ENCODE measurements around the gene CPE. TPM values are rescaled to one million over a fixed set of nuclear protein-coding genes. Genes with fewer than 3 reads are reported as not detected.

The CPE gene
- total RNA-seq, 1 experiment from 2014 or later: 0.92 TPM

- DNase-seq (ENCODE audit: low read depth, low spot score) (no peak), ATAC-seq (no peak)
- ChIA-PET CTCF (no interaction called here), POLR2A (no interaction called here)
- no peaks in the 10 kb centered on the region for H3K4me1 ChIP-seq (ENCODE audit: control insufficient read depth, insufficient read depth, low read length)
- no peaks in the 10 kb centered on the region for H3K36me3 ChIP-seq (ENCODE audit: control insufficient read depth, insufficient read depth, low read length)
- no peak for TF ChIP-seq POLR2AphosphoS5 (IDR thresholded peaks at IDR 0.05; ENCODE audit: low read depth, low read length)
- H3K27ac ChIP-seq (ENCODE audit: low read length): no peak overlapping the region
- intact Hi-C loops (cut with micrococcal nuclease; ENCODE audit: unreplicated experiment) (no loop called here), in situ Hi-C loops (cut with HindIII; ENCODE audit: low pct_unique_long_range_greater_than_20kb, low sequenced_read_pairs) (no loop called here)
- BruUV-seq (replicated peaks): no TSS peak
- H3K9me3 ChIP-seq (ENCODE audit: control insufficient read depth, insufficient read depth, low read depth, low read length): no peaks in the 10 kb centered on the region
- no peak overlapping the region for H3K4me3 ChIP-seq (ENCODE audit: low read depth in 2 of 2, low read length in 2 of 2)
- H3K27me3 ChIP-seq (ENCODE audit: control insufficient read depth, insufficient read depth, low read length): no peaks in the 10 kb centered on the region
Measured at GRCh38 chr4:165519591-165519990, 140.8 kb downstream of the CPE start.

DNA sequence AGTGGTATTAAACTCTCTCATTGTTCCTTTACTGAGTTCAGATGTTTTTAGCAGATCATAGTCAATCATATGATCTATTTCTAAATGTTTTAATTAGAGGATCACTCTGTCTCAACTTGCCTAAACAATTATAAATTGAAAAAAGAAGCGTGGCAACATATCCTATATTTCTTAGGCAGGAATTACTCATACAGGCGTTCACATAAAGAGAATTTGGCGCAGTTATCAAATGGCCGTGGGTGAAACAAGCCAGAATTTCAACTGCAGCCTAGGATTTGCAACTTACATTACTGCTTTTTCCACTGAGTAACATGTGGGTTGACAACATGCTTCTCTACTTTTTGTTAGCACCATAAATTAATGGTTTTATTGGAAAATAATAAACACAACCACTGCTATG lies 141.3 kb downstream of the CPE start:
- intact Hi-C loops (cut with micrococcal nuclease; ENCODE audit: unreplicated experiment): no loop called here
- no TSS peak for BruUV-seq (replicated peaks)
- H3K4me3 ChIP-seq (ENCODE audit: low read depth in 2 of 2, low read length in 2 of 2): no peak overlapping the region
- TF ChIP-seq POLR2AphosphoS5 (IDR thresholded peaks at IDR 0.05; ENCODE audit: low read depth, low read length): no peak
- TF ChIP-seq SIN3A (IDR thresholded peaks at IDR 0.05; ENCODE audit: borderline replicate concordance, insufficient read depth, low read depth, low read length): no peak
- no peak for TF ChIP-seq TCF7L2 (IDR thresholded peaks at IDR 0.05; ENCODE audit: low read depth, low read length)
- no peak for TF ChIP-seq CTCF (IDR thresholded peaks at IDR 0.05)
- TF ChIP-seq, protein P1, sequence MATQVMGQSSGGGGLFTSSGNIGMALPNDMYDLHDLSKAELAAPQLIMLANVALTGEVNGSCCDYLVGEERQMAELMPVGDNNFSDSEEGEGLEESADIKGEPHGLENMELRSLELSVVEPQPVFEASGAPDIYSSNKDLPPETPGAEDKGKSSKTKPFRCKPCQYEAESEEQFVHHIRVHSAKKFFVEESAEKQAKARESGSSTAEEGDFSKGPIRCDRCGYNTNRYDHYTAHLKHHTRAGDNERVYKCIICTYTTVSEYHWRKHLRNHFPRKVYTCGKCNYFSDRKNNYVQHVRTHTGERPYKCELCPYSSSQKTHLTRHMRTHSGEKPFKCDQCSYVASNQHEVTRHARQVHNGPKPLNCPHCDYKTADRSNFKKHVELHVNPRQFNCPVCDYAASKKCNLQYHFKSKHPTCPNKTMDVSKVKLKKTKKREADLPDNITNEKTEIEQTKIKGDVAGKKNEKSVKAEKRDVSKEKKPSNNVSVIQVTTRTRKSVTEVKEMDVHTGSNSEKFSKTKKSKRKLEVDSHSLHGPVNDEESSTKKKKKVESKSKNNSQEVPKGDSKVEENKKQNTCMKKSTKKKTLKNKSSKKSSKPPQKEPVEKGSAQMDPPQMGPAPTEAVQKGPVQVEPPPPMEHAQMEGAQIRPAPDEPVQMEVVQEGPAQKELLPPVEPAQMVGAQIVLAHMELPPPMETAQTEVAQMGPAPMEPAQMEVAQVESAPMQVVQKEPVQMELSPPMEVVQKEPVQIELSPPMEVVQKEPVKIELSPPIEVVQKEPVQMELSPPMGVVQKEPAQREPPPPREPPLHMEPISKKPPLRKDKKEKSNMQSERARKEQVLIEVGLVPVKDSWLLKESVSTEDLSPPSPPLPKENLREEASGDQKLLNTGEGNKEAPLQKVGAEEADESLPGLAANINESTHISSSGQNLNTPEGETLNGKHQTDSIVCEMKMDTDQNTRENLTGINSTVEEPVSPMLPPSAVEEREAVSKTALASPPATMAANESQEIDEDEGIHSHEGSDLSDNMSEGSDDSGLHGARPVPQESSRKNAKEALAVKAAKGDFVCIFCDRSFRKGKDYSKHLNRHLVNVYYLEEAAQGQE (IDR thresholded peaks at IDR 0.05; ENCODE audit: insufficient read depth in 1 of 2, low read depth in 2 of 2, low read length in 1 of 2): no peak
- DNase-seq (ENCODE audit: low read depth, low spot score) (no peak), ATAC-seq (no peak)
- H3K4me1 ChIP-seq (ENCODE audit: control insufficient read depth, insufficient read depth, low read length): no peaks in the 10 kb centered on the region
- H3K9me3 ChIP-seq (ENCODE audit: control insufficient read depth, insufficient read depth, low read depth, low read length): no peaks in the 10 kb centered on the region
- no peaks in the 10 kb centered on the region for H3K27me3 ChIP-seq (ENCODE audit: control insufficient read depth, insufficient read depth, low read length)
- CTCF ChIA-PET: no interaction called here
- no peak overlapping the region for H3K27ac ChIP-seq (ENCODE audit: low read length)
- no peaks in the 10 kb centered on the region for H3K36me3 ChIP-seq (ENCODE audit: control insufficient read depth, insufficient read depth, low read length)
- in situ Hi-C loops (cut with HindIII; ENCODE audit: low pct_unique_long_range_greater_than_20kb, low sequenced_read_pairs): no loop called here
- POLR2A ChIA-PET: no interaction called here

- POLR2A ChIA-PET: no interaction called here
- CTCF ChIA-PET: no interaction called here
- no peak overlapping the region for H3K4me3 ChIP-seq (ENCODE audit: low read depth in 2 of 2, low read length in 2 of 2)
- no peaks in the 10 kb centered on the region for H3K36me3 ChIP-seq (ENCODE audit: control insufficient read depth, insufficient read depth, low read length)
- H3K27me3 ChIP-seq (ENCODE audit: control insufficient read depth, insufficient read depth, low read length): no peaks in the 10 kb centered on the region
- TF ChIP-seq TCF7L2 (IDR thresholded peaks at IDR 0.05; ENCODE audit: low read depth, low read length) (no peak), POLR2AphosphoS5 (IDR thresholded peaks at IDR 0.05; ENCODE audit: low read depth, low read length) (no peak), CTCF (IDR thresholded peaks at IDR 0.05) (no peak), SIN3A (IDR thresholded peaks at IDR 0.05; ENCODE audit: borderline replicate concordance, insufficient read depth, low read depth, low read length) (no peak)
- TF ChIP-seq, protein P1 (IDR thresholded peaks at IDR 0.05; ENCODE audit: insufficient read depth in 1 of 2, low read depth in 2 of 2, low read length in 1 of 2): no peak
- no peak for ATAC-seq
- in situ Hi-C loops (cut with HindIII; ENCODE audit: low pct_unique_long_range_greater_than_20kb, low sequenced_read_pairs) (no loop called here), intact Hi-C loops (cut with micrococcal nuclease; ENCODE audit: unreplicated experiment) (no loop called here)
- BruUV-seq (replicated peaks): no TSS peak
- H3K9me3 ChIP-seq (ENCODE audit: control insufficient read depth, insufficient read depth, low read depth, low read length): no peaks in the 10 kb centered on the region
- no peaks in the 10 kb centered on the region for H3K4me1 ChIP-seq (ENCODE audit: control insufficient read depth, insufficient read depth, low read length)
- DNase-seq (ENCODE audit: low read depth, low spot score): no peak
- H3K27ac ChIP-seq (ENCODE audit: low read length): no peak overlapping the region
Measured at GRCh38 chr4:165522050-165522449, 143.2 kb downstream of the CPE start.

All from Panc1 (cell line).